HG03558 (cell line): ENCODE results near the gene NT5DC3.
"Not testable (repeated sequence)": the region's sequence is repeated elsewhere in the genome, so short reads cannot be mapped to it uniquely, and the experiment has no call there.

ENCODE experiments used
- ATAC-seq: cut with Tn5 transposase; IDR thresholded peaks from one replicate; pipeline ENCODE4 v1.9.1; 2021; ENCODE audit warnings: moderate number of reproducible peaks; ENCODE audit not compliant: unreplicated experiment; ENCODE audit errors: extremely low read depth

Gene NT5DC3

DNA sequence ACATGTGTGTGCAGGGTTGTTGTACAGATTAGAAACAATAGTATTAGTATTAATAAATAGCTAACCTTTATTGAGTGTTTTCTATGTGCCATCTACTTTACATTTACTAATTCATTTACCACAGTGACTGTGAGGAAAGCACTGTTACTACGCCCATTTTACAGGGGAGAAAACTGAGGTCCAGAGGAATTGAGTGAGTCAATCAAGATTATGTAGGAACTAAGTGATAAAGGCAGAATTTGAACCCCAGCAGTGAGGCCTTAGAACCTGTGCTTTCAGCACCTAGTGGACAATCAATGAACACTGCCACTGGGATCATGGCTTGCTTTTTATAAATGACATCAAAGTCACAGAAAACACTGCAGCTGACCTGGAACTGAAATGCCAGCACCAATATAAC, 28.2 kb downstream of the NT5DC3 start:
- no peak for ATAC-seq

DNA sequence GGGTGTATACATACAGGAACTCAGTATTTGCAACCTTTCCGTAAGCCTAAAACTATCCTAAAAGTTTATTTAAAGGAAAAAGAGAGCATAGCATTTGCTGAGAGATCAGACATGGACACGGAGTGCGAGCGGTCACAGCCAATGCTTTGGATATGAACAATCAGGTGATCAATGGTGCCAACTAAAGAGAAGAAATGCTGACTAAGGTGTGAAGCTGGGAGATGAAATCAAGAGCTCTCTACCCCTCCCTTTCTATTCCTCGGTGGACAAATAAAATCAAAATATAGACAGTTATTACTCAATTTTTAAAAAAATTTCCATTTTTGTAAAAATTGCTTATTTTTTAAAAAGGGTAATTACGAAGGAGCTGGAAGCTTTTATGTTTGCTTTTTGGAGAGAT, 29.2 kb downstream of the NT5DC3 start:
- ATAC-seq, result no peak

DNA sequence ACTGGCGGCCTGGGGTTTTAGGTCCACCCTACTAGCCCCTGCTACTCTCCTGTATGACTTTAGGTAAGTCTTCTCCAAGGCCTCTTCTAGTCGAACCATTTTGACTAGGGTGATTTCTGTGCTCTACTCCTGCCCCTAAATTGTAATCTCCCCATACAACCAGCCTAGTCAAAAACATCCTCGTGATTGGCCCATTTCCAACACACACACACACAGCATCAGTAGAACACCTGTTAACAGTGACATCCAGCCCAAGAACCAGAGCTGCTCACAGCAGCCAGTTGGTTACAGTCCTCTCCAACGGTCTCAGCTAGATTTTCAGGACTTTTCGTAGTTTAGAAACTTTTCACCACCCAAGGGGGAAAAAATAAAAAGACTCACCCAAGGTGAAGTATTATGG, 30.9 kb downstream of the NT5DC3 start:
- no peak for ATAC-seq

DNA sequence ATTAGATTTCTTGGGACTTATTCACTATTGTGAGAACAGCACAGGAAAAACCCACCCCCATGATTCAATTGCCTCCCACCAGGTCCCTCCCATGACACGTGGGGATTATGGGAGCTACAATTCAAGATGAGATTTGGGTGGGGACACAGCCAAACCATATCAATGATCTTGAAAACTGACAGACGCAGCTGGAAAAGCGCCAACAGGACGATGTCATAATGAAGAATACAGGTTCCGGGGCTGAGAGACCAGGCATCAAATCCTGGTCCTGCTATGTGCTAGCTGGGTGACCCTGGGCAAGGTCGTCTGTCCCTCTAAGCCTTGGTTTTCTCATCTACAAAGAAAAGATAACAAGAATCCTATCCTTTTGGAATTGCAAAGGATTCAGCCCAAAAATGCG, 31.4 kb downstream of the NT5DC3 start:
- not testable (repeated sequence) for ATAC-seq

DNA sequence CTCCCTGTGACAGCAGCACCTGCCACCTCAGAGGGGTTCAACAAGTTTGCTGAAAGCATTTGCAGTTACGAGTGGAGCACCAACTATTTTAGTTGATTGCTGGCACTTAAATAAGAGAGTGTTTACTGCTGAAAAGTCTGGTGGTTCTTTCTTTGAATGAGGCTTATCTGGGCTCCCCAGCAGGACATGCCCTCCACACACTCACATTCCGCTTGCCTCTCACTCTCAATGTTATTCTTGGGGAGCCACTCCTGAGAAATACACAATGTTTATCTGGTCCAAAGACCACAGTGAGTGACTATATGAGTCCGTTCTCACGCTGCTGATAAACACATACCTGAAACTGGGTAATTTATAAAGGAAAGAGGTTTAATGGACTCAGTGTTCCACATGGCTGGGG, 31.9 kb downstream of the NT5DC3 start:
- no peak for ATAC-seq

DNA sequence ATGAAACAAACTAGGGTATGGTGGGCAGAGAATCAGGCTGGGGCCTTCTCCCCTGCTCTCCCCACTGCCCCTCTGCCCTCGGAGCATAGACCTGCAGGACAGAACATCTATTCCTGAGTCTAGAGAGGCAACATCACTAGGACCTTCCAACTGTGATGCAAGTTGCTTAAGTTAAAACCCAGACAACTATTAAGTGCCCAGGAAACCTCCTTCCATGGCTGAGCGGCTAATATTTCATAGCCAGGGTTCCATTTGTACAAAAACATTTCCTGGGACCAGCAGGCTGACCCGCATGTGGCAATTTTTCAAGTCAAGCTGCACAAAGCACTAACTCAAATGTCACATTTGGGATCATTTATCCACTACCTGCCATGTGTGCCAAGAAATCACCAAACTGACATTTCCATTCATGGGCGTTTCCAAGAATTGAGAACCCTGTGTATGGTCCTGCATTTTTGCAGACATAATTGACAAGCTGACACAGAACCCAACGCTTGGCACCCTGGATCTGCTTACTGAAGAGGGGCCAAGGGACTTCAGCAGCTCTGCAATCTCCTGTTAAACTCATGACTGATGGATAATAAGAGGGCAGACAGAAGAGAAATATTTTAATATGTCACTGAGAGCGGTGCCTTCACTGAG, 32.7 kb downstream of the NT5DC3 start:
- no peak for ATAC-seq

DNA sequence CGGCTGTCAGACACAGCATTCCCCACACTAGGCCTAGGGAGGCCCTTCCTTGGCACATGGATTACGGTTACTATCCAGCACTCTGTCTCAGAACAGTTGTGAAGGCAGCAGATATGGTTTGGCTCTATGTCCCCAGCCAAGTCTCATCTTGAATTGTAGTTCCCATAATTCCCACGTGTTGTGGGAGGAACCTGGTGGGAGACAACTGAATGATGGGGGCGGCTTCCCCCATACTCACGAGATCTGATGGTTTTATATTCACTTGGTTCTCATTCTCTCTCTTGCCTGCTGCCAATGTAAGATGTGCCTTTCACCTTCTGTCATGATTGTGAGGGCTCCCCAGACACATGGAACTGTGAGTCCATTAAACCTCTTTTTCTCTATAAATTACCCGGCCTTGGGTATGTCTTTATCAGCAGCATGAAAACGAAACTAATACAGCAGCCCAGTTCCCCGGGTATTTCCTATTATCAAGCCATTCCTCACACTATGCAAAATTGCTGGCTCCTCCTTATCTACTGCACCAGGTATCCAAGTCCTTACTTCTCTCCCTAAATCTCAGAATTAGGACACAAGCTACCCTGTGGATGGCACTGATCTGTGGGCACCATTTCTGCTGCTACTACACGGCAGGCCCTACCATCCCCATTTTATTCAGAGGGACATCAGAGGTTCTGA, 33.3 kb downstream of the NT5DC3 start:
- no peak for ATAC-seq

DNA sequence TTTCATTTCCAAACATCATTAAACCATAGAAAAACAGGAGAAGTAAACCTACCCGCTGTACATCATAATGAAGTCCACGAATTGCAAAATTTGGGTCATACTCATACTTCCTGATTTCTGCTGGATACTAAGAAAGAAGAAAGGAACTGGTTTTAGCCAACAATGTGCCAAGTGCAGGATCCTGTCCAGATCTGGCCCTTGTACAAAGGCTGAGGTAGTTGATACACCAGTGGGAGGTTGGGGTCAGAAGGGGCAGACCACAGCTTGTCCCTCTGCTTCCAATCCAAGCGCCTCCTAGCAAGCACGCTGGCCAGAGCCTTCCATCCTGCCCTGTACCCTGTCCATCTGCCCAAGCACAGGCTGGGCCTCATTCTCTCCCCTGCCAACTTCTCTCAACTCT, 34.2 kb downstream of the NT5DC3 start:
- no peak for ATAC-seq

DNA sequence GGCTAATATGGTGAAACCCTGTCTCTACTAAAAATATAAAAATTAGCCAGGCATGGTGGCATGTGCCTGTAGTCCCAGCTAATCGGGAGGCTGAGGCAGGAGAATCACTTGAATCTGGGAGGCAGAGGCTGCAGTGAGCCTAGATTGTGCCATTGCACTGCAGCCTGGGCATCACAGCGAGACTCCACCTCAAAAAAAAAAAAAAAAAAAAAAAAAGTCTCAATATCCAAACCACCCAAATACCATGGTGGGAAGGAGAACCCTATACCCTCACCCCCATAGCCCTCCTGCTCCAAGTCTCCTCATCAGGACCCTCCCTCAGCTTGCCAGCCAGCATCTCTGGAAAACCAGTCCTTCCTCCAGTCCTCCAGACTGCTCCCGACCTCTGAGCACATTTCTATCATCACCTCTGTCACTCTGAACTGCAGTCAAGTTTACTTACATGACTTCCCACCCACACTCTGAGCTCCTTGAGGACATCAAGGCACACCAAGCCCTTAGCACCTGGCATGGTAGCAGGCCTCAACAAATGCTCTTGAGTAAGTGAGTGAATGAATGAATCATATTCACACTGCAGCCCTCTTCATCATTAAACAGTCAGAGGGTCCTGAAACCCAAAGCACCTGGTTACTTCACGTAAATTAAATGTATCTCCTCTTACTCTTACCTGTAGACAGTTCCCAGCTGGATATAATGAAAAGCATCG, 35.2 kb downstream of the NT5DC3 start:
- ATAC-seq, result no peak

DNA sequence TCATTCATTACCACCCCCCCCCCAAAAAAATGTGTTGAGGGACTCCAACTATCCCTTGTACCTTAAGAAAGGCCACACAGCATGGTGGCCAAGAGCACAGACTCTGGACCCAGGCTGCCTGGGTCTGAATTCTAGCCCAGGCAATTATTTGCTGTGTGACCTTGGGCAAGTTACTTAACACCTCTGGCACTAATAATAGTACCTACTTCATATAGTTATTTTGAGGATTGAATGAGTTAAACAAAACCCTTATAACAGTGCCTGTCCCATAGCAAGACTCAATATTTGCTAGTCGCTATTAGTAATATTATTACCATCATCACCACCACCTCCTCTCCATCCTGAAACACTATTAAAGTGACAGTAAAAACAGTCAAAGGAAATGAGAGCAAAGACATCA, 37.2 kb downstream of the NT5DC3 start:
- ATAC-seq, result no peak

DNA sequence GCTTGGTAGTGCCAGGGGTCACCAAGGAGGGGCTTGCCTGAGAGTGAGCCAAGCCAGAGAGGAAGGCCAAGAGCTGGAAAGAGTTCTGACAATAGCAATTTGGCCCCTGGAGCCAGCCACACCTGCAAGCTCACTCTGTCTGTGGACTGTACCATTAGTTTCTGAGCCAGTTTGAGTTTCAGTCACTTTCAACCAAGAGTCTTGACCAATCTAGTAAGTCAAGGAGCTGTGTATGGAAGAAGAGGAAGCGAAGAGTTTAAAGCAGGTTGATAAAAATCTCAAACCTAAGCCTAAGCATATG, 38.5 kb downstream of the NT5DC3 start:
- ATAC-seq, result no peak

DNA sequence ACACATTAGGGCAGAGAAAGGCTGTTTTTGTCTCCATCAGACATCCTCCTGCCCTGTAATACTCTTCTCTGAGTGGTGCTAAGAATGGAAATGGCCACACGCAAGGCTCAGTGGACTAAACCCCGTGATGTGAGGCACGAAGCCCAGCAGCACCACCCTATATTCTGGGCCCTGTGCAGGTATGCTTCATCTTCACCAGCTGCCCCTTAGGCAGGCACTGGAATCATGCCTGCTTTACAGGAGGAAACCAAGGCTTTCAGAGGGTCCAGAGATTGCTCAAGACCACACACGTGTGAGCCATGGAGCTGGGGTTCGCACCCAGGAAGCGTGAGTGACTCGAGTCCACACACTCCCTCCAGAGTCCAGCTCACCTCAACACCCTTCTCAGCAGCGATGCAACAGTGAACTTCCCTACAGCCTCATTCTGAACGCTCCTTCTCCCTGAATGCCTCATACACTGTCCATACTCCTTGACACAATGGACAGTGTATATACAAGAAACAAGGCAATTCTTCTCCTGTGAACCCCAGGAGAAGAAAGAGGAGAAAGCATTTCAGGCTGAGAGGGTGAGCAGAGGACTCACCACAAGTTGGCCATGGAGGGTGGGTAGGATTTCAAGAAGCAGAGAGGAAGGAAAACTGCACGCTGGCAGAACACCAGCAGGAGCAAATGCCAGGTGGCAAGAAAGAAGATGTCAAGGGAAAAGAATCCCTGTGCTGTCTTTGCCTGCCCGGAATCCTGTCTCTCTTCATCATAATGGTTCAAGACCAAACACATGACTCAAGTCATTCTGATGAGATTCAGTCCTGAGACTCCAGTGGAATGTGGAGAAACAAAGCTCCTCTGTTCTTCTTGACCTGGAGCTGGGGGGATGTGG, 39.1 kb downstream of the NT5DC3 start:
- ATAC-seq, result no peak

DNA sequence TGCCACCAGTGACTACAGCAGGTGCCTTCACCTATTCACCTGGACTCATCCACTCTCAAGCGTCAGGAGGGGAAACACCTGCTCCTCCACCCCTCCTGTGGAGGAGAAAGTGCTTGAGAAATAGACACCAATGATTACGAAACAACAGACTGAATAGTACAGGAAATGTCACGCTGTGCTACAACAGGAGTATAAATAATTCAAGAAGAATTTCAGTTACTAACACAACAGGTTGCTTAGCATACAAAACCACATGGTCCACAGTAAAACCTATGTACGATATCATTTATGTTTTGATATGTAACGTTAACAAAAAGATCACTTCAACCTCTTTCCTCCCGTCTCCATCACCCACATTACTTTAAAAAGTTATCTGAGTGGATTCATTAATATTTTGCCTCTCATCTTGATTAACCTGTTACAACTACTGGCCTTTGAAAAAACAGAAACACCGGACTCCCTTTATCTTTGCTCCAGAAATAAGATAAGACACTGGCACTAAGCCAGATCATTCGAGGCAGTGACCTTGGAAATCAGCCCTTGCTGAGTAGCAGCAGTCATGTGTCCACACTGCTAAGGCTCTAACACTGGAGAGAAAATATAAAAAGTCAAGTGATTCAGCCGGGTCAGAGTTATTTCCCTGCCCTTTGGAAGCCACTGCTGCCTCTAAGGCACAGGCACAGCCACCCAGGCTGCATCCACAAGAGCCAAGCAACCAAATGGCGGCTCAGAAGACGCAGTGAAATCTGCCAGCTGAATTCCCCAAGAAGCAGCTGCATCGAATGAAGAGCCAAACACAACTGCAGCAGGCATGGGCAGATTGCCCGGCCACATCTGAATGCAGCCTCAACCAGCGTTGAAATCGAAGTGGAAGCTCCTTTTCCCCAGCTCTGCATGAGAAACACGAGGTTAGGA, 40.9 kb downstream of the NT5DC3 start:
- no peak for ATAC-seq

DNA sequence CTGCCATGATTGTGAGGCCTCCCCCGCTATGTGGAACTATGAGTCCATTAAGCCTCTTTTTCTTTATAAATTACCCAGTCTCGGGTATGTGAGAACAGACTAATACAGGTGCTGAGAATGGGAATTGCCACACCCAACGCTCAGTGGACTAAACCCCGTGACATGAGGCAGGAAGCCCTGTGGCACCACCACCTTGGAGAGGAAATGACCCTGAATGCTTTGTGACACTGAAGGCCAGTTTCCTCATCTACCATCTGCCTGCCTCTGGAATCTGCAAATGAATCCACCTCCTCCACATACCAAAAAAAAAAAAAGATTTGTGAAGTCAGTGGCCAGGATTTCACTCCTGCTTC, 41.6 kb downstream of the NT5DC3 start:
- no peak for ATAC-seq

DNA sequence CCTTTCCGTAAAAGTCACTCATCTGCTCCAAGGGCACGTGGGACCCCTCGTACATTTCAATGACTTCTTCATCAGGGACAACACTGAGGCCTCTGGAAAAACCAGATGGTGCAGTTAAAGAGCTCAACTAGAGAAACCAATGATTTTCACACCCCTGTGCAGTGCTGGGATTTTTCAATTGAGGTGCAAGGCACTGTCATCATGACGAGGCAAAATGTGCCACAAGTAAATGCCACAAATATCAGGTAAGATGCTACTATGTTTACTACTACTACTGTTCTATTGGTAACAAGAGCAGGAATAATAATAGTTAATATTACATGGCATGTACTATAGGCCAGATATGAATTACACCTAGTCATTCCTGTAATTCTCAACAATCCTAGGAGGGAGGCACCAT, 42.4 kb downstream of the NT5DC3 start:
- no peak for ATAC-seq

DNA sequence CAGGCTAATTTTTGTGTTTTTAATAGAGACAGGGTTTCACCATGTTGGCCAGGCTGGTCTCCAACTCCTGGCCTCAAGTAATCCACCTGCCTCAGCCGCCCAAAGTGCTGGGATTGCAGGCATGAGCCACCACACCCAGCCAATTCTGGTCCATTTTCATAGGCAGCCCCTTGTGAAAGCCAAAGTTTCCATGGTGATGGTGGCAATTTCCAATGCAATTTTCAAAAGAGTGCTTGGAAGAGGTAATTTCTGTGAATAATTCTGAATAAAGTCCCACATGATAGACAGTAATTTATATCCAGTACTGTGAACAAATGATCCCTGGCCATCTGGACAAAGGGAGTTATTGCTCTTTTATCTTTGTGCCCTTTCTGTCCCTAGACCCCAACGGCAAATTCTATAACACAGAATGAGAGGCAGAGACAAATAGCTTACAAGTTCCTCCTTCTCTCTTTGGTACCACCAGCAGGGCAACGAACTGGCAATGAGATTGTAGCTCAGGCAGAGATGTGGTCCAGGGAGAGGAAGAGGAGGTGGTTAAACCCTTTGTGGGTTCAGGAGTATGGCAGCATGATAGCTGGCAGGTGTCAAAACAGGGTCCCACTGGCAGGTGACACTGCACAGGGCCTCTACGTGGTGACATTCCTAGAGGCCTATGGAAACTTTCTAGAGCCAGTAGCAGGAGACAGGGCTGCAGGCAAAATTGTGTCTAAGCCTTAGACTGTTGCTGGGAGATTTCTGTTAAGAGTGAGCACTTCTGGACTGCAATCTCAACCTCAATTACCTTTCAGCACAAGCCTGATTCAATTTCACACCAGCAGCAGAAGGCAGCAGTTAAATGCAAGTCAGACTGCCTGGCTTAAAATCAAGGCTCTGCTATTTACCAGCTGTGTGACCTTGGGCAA, 46.5 kb downstream of the NT5DC3 start:
- ATAC-seq, result no peak

DNA sequence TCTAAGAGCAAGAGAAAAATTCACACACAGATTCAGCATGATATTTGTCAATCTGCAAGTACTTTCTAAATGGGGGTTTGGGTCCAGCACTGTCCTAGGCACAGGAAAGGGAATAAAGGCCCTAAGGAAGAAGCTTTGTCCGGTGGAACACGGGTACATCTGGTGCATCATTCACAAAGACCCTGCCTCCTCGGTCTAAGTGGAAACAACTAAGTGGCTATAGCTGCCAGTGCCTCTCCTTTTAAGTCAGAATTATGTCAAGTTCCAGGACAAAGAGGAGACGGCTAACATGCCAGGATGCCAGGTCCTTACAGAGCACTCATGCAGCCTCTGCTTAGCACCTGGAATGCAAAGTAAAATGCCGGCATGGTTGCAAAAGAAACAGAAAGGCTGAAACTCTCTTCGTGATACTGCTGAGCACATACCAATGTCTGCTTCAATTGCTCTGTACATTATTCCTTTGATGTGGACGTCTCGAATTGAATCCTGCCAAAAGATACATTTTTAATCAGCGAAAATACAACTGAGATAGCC, 47.5 kb downstream of the NT5DC3 start:
- no peak for ATAC-seq

DNA sequence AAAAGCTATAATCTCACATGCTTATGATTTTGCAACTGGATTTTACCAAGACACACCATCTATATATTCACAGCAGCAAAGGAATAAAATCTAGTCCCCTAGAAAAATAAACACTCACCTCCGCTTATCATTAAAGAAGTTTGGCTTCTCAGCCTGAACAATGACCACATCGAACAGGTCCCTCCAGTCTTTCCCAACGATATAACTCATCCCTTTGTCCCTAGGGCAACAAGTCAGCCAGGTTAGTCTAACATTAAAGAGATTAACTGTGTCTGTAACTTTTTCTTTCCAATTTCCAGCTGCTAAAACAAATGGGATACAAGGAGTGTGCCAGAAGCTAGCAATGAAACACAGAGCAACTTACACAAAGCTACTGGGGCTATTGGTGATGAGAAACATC, 48.0 kb downstream of the NT5DC3 start:
- no peak for ATAC-seq
